Gastrocnemius medialis (tissue), 4 donors: ENCODE measurements around the gene KLHL26.

ENCODE experiments used
- CTCF ChIP-seq, 5 experiments: fragments of 450-650 bp in 3 of 5; fragments of 200-600 bp in 2 of 5; sonication (generic) in 2 of 5; IDR thresholded peaks in 4 of 5; conservative IDR thresholded peaks in 1 of 5; 1 replicate in 4 of 5; 2 replicates in 1 of 5; pipeline ENCODE4 v1.5.1; 2016 to 2019; ENCODE audit warnings: antibody characterized with exemption in 5 of 5, mild to moderate bottlenecking in 3 of 5, moderate library complexity in 3 of 5
- POLR2A ChIP-seq, 2 donors: fragments of 450-650 bp; IDR thresholded peaks; one replicate each; pipeline ENCODE4 v1.6.1; 2017; ENCODE audit warnings: antibody characterized with exemption in 2 of 2, mild to moderate bottlenecking in 2 of 2, moderate library complexity in 2 of 2

DNA sequence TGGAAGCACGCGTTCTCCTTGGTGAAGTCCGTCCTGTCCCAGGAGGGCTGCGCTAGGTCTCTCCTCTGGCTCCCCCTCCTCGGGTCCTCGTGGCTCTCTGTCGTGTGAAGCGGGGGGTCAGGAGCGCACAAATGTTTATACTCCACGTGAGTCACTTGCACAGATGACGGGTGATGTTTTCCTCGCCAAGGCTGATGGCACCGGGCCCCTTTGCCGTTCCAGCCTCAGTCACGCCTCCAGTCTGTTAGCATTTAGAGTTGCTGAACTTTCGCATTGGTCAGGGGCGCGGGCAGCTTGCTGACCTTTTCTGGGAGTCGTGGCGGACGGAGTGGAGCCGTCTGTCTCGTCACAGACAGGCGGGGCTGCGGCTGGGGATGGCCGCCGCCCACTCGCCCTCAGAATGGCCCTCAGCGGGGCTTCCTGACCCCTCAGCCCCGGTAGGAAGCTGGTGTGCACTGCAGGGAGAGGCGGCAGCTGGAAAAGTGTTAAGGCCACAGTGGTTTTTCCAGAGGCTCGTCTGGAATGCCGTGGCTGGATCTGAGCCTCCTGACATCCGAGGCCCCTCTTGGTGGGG lies 13.7 kb downstream of the KLHL26 start:
- TF ChIP-seq POLR2A (IDR thresholded peaks at IDR 0.05) (peak; percentile 17 to 41), CTCF (IDR thresholded peaks at IDR 0.05 in 4 of 5, conservative IDR thresholded peaks at IDR 0.05 in 1 of 5) (no peak)
